Activated T-cell treated with anti-CD3 and anti-CD28 coated beads for 1 hour (primary cell): ENCODE results near the gene DDX59.
"Not testable (repeated sequence)": the region's sequence is repeated elsewhere in the genome, so short reads cannot be mapped to it uniquely, and the experiment has no call there.

ENCODE experiments used
- DNase-seq: peaks from one replicate; pipeline ENCODE4 v3.0.0-alpha.2; 2020; ENCODE audit warnings: low read depth

The DDX59 gene

GRCh38 chr1:200670242-200671118, 773 bp upstream of the DDX59 start:
- DNase-seq: no peak

GRCh38 chr1:200668514-200669313, 993 bp downstream of the DDX59 start:
- no peak for DNase-seq

- no peak for DNase-seq
These were observed 3.4 kb downstream of the DDX59 start for GRCh38 chr1:200666309-200666708.

GRCh38 chr1:200665861-200666260, 3.8 kb downstream of the DDX59 start:
- DNase-seq: no peak

- no peak for DNase-seq
These were observed 9.0 kb downstream of the DDX59 start for GRCh38 chr1:200660719-200661118.

GRCh38 chr1:200659269-200659668, 10.4 kb downstream of the DDX59 start:
- no peak for DNase-seq

- DNase-seq: no peak
These were observed 11.5 kb downstream of the DDX59 start for GRCh38 chr1:200658037-200658818.

GRCh38 chr1:200654660-200655059, 15.0 kb downstream of the DDX59 start:
- no peak for DNase-seq

GRCh38 chr1:200653022-200653462, 16.7 kb downstream of the DDX59 start:
- DNase-seq: no peak

GRCh38 chr1:200652378-200652777, 17.3 kb downstream of the DDX59 start:
- no peak for DNase-seq

- DNase-seq: no peak
These were observed 23.2 kb downstream of the DDX59 start for GRCh38 chr1:200646515-200646914.

GRCh38 chr1:200644021-200644420, 25.7 kb downstream of the DDX59 start:
- DNase-seq: no peak

GRCh38 chr1:200642481-200642880, 27.2 kb downstream of the DDX59 start:
- no peak for DNase-seq

GRCh38 chr1:200640963-200641401, 28.7 kb downstream of the DDX59 start:
- no peak for DNase-seq

GRCh38 chr1:200640373-200640962, 29.2 kb downstream of the DDX59 start:
- DNase-seq: no peak

- no peak for DNase-seq
These were observed 31.6 kb downstream of the DDX59 start for GRCh38 chr1:200638073-200638472.

GRCh38 chr1:200636681-200637080, 33.0 kb downstream of the DDX59 start:
- DNase-seq: no peak

GRCh38 chr1:200634261-200635122, 35.2 kb downstream of the DDX59 start:
- DNase-seq: no peak

GRCh38 chr1:200631375-200631774, 38.3 kb downstream of the DDX59 start:
- DNase-seq: no peak

- DNase-seq: not testable (repeated sequence)
These were observed 39.2 kb downstream of the DDX59 start for GRCh38 chr1:200630515-200630899.
